ENCODE measurements around the gene NTN3. TPM values are rescaled to one million over a fixed set of nuclear protein-coding genes. Genes with fewer than 3 reads are reported as not detected.

The NTN3 gene
- total and polyA plus RNA-seq, 2 experiments from 2014 or later: 1.6 to 20.5 TPM

GRCh38 chr16:2452650-2453049 lies 18.4 kb upstream of the NTN3 start:
- TF ChIP-seq CTCF (IDR thresholded peaks at IDR 0.05; ENCODE audit: low read depth, low read length): no peak
- H3K27me3 ChIP-seq: no peaks in the 10 kb centered on the region
- H3K27ac ChIP-seq: no peak overlapping the region
- no peaks in the 10 kb centered on the region for H3K9me3 ChIP-seq (ENCODE audit: low read depth)
- no peaks in the 10 kb centered on the region for H3K4me1 ChIP-seq (ENCODE audit: low read depth)
- H3K36me3 ChIP-seq: peaks cover 17% of the 10 kb centered on the region
- DNase-seq (ENCODE audit: low read depth in 1 of 2, low spot score in 1 of 2): no peak
- no peak overlapping the region for H3K4me3 ChIP-seq

- no peak for DNase-seq (ENCODE audit: low read depth in 1 of 2, low spot score in 1 of 2)
- no peaks in the 10 kb centered on the region for H3K9me3 ChIP-seq (ENCODE audit: low read depth)
- no peaks in the 10 kb centered on the region for H3K4me1 ChIP-seq (ENCODE audit: low read depth)
- no peak overlapping the region for H3K4me3 ChIP-seq
- H3K27me3 ChIP-seq: no peaks in the 10 kb centered on the region
- H3K36me3 ChIP-seq: peaks cover 6% of the 10 kb centered on the region
- H3K27ac ChIP-seq: no peak overlapping the region
- no peak for TF ChIP-seq CTCF (IDR thresholded peaks at IDR 0.05; ENCODE audit: low read depth, low read length)
These were observed 15.8 kb upstream of the NTN3 start for GRCh38 chr16:2455081-2455845.

- no peak for DNase-seq (ENCODE audit: low read depth in 1 of 2, low spot score in 1 of 2)
- Histone ChIP-seq H3K27me3 (no peaks in the 10 kb centered on the region), H3K4me1 (ENCODE audit: low read depth) (peaks cover 6% of the 10 kb centered on the region), H3K9me3 (ENCODE audit: low read depth) (no peaks in the 10 kb centered on the region), H3K4me3 (no peak overlapping the region), H3K27ac (no peak overlapping the region), H3K36me3 (peaks cover 6% of the 10 kb centered on the region)
- no peak for TF ChIP-seq CTCF (IDR thresholded peaks at IDR 0.05; ENCODE audit: low read depth, low read length)
These were observed 14.4 kb upstream of the NTN3 start for GRCh38 chr16:2456551-2457153.

- no peak for TF ChIP-seq CTCF (IDR thresholded peaks at IDR 0.05; ENCODE audit: low read depth, low read length)
- peaks cover 6% of the 10 kb centered on the region for H3K36me3 ChIP-seq
- H3K9me3 ChIP-seq (ENCODE audit: low read depth): no peaks in the 10 kb centered on the region
- no peak overlapping the region for H3K4me3 ChIP-seq
- no peak overlapping the region for H3K27ac ChIP-seq
- H3K27me3 ChIP-seq: no peaks in the 10 kb centered on the region
- no peak for DNase-seq (ENCODE audit: low read depth in 1 of 2, low spot score in 1 of 2)
- H3K4me1 ChIP-seq (ENCODE audit: low read depth): peaks cover 6% of the 10 kb centered on the region
These were observed 13.8 kb upstream of the NTN3 start for GRCh38 chr16:2457267-2457666.

GRCh38 chr16:2457946-2458345 lies 13.2 kb upstream of the NTN3 start:
- no peak for TF ChIP-seq CTCF (IDR thresholded peaks at IDR 0.05; ENCODE audit: low read depth, low read length)
- no peak overlapping the region for H3K27ac ChIP-seq
- H3K4me1 ChIP-seq (ENCODE audit: low read depth): peaks cover 6% of the 10 kb centered on the region
- H3K27me3 ChIP-seq: no peaks in the 10 kb centered on the region
- H3K36me3 ChIP-seq: peaks cover 6% of the 10 kb centered on the region
- H3K9me3 ChIP-seq (ENCODE audit: low read depth): no peaks in the 10 kb centered on the region
- H3K4me3 ChIP-seq: no peak overlapping the region
- no peak for DNase-seq (ENCODE audit: low read depth in 1 of 2, low spot score in 1 of 2)
